Suprapubic skin (tissue), 4 donors: ENCODE measurements around the gene NAA20.

Experiments used
- POLR2A ChIP-seq, 2 donors: fragments of 450-650 bp; IDR thresholded peaks; one replicate each; pipeline ENCODE4 v1.6.1; 2017; ENCODE audit warnings: antibody characterized with exemption in 2 of 2, mild to moderate bottlenecking in 2 of 2, moderate library complexity in 2 of 2
- POLR2AphosphoS5 ChIP-seq, 3 donors: sonication (generic); formaldehyde crosslinking; IDR thresholded peaks; one replicate each; pipeline ENCODE4 v1.6.1; 2017; ENCODE audit warnings: antibody characterized with exemption in 3 of 3
- TF ChIP-seq, protein P1 (sequence below), 2 donors: fragments of 200-600 bp in 1 of 2; fragments of 450-650 bp in 1 of 2; sonication (generic) in 1 of 2; IDR thresholded peaks; one replicate each; pipeline ENCODE4 v1.5.1; 2016 to 2019; ENCODE audit warnings: antibody characterized with exemption in 2 of 2, mild to moderate bottlenecking in 1 of 2, moderate library complexity in 1 of 2

DNA sequence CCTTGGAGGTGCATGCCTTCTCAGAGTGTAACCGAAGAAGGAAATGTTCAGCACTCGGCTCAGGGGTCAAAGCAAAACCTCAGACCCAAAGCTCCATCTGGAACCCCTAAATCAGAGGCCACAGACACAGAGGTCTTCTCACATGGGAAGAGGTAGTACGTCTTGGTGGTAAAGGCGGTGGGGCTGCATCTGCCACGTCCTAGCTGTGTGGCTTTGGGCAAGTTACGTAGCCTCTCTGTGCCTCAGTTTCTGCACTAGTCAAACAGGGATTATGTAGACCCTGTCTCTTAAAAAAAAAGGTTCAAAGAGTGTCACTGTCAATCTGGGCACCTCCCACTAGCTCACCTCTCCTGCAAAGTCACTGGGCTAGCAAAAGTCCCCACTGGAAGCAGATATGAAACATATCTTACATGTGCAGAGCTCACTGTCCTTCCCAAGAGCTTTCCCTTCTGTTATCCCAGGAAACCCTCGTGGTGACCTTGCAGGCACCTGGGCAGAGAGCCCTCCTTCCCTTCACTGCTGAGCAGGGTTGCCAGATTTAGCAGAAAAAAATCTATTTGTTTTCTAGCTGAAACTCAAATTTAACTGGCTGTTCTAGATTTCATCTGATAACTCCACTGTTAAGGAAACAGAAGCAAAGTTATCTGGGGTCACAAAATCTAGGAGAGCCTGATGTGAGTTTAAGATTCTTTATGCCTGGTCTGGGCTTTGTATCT is 18.0 kb upstream of the NAA20 start:
- TF ChIP-seq, protein P1, sequence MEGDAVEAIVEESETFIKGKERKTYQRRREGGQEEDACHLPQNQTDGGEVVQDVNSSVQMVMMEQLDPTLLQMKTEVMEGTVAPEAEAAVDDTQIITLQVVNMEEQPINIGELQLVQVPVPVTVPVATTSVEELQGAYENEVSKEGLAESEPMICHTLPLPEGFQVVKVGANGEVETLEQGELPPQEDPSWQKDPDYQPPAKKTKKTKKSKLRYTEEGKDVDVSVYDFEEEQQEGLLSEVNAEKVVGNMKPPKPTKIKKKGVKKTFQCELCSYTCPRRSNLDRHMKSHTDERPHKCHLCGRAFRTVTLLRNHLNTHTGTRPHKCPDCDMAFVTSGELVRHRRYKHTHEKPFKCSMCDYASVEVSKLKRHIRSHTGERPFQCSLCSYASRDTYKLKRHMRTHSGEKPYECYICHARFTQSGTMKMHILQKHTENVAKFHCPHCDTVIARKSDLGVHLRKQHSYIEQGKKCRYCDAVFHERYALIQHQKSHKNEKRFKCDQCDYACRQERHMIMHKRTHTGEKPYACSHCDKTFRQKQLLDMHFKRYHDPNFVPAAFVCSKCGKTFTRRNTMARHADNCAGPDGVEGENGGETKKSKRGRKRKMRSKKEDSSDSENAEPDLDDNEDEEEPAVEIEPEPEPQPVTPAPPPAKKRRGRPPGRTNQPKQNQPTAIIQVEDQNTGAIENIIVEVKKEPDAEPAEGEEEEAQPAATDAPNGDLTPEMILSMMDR (IDR thresholded peaks at IDR 0.05) = no peak
- TF ChIP-seq POLR2A (IDR thresholded peaks at IDR 0.05) (no peak), POLR2AphosphoS5 (IDR thresholded peaks at IDR 0.05) (no peak)
